WI38 (cell line): ENCODE measurements around the gene ZNF37A.

ENCODE experiments used
- H3K4me3 ChIP-seq: 2 replicates; pipeline ENCODE4 v1.5.1; 2011; ENCODE audit warnings: low read depth, mild to moderate bottlenecking, control low read depth, low read length
- CTCF ChIP-seq: IDR thresholded peaks from 2 replicates; pipeline ENCODE4 v1.5.1; 2012; ENCODE audit warnings: low read depth, mild to moderate bottlenecking, control low read depth, low read length

ZNF37A gene

GRCh38 chr10:38156416-38157269 lies 62.5 kb downstream of the ZNF37A start:
- TF ChIP-seq CTCF = no peak
- H3K4me3 ChIP-seq = 0 out of 2 replicates have a peak overlapping the region, but pooled peaks have one; percentile 20

- no peak overlapping the region for H3K4me3 ChIP-seq
- TF ChIP-seq CTCF = no peak
Observed at GRCh38 chr10:38157270-38157685, 63.1 kb downstream of the ZNF37A start.

- H3K4me3 ChIP-seq = no peak overlapping the region
- no peak for TF ChIP-seq CTCF
Observed at GRCh38 chr10:38159004-38159403, 64.9 kb downstream of the ZNF37A start.

GRCh38 chr10:38163617-38164016 lies 69.5 kb downstream of the ZNF37A start:
- H3K4me3 ChIP-seq = no peak overlapping the region
- TF ChIP-seq CTCF = no peak

- TF ChIP-seq CTCF = no peak
- H3K4me3 ChIP-seq = no peak overlapping the region
Observed at GRCh38 chr10:38174336-38174735, 80.2 kb downstream of the ZNF37A start.

GRCh38 chr10:38184477-38184876 lies 90.3 kb downstream of the ZNF37A start:
- no peak for TF ChIP-seq CTCF
- H3K4me3 ChIP-seq = no peak overlapping the region
